ENCODE results near the gene MMP15.
"Not testable (repeated sequence)": the region's sequence is repeated elsewhere in the genome, so short reads cannot be mapped to it uniquely, and the experiment has no call there.

The MMP15 gene

GRCh38 chr16:58051821-58052603 is 26.5 kb downstream of the MMP15 start:
- no peak for DNase-seq

DNA sequence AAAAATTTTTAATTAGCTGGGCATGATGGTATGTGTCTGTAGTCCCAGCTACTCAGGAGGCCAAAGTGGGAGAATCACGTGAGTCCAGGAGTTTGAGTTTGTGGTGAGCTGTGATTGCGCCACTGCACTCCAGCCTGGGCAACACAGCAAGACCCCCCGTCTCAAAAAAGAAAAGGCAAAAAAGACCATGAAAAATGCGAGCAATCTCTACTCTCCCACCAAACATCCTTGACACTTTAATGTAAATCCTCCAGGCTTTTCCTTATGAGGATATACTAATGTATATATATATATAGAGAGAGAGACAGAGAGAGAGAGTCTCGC is 28.1 kb downstream of the MMP15 start:
- no peak for DNase-seq

- DNase-seq: no peak
Measured at GRCh38 chr16:58054289-58054688, 28.7 kb downstream of the MMP15 start.

DNA sequence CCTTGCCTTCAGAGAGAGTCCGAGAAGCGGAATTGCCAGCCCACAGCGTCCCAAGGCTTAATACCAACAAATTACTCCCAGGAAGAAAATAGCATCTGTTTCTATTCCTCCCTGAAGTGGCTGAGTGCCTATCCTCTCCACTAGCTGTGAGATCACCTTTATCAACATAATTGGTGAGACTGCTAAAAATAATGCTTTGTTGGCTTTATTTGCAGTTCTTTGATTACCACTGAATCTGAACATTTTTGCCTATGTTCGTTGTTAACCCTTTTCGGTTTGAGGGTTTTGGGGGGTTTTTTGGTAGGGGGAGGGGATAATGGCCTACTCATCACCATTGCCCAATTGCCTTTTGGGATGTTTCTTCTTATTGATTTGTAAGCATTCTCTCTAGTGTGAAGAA is 31.0 kb downstream of the MMP15 start:
- no peak for DNase-seq

- no peak for DNase-seq
Measured at GRCh38 chr16:58057121-58057520, 31.6 kb downstream of the MMP15 start.

- DNase-seq: no peak
Measured at GRCh38 chr16:58057784-58058183, 32.2 kb downstream of the MMP15 start.

DNA sequence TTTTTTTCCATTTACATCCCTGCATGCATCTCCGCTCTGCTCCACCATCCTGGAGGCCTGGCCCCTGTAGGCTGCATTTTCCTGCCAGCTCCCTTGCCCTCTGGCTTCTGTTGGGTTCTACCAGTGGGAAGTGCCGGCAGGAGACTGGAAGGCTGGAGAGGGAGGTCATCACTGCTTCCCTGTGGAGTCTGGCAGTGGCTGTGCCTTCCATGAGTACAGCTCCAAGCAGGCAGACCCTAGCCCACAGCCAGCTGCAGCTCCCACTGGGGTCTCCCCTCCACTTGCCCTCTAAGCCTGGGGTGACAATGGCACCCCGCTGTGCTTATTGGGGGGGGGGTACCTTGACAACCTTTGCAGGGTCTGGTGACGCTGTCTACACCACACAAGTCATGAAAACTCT is 37.3 kb downstream of the MMP15 start:
- DNase-seq: no peak

DNA sequence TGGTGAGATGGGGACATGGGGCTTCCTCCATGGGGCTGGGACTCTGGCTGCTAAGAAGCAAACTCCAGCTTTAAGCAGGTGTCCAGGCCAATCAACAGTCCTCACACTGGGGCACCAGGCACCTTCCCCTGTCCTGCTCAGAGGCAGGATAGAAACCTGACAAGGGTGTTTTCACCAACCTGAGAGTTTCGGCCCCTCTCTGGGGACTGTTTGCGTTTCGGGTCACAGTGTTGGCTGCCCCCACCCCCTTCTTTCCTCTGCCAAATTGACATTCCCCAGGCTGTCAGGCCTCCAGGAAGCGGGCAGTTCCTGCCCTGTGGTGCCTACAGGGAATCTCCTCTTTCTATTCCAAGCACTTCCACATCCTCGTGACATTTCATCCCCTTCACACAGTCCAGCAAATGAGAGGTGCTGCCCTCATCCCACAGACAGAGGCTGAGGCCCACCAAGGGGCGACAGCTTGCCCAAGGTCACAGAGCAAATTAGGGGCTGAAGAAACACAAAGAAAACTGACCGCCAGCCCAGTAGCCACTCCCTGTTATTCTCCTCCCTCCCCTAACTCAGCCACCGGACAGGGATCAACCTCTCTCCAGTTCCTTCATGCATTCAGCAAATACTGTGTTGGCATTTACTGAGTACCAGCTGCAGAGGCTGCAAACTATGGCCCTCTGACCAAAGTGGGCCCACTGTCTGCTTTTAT is 38.0 kb downstream of the MMP15 start:
- DNase-seq: no peak

DNA sequence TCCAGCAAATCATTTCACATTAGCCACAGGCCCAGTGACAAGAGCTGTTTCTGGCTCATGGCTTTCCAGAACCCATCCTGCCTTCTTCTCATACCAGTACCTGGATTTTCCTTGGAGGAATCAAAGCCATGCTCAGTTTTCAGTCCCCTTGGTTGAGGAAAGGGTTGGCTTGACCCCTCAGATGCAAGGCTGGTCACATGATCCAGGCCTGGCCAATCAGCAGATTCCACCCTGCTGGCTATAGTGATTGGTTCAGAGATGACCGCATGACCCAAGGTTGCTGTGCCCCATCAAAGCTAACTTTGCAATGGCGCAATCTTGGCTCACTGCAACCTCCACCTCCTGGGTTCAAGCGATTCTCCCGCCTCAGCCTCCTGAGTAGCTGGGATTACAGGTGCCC is 45.0 kb downstream of the MMP15 start:
- DNase-seq: no peak

- DNase-seq: not testable (repeated sequence)
Measured at GRCh38 chr16:58072134-58072533, 46.6 kb downstream of the MMP15 start.

DNA sequence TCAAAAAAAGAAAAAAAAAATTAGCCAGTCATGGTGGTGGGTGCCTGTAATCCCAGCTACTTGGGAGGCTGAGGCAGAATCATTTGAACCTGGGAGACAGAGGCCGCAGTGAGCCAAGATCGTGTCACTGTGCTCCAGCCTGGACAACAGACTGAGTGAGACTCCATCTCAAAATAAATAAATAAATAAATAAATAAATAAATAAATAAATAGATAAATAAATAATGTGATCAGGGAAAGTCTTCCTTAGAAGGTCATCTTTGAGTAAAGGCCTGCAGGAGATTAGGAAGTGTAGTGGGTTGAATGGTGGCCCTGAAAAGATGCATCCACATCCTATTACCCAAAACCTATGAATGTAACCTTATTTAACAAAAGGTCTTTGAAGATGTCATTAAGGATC is 47.5 kb downstream of the MMP15 start:
- DNase-seq: not testable (repeated sequence)

DNA sequence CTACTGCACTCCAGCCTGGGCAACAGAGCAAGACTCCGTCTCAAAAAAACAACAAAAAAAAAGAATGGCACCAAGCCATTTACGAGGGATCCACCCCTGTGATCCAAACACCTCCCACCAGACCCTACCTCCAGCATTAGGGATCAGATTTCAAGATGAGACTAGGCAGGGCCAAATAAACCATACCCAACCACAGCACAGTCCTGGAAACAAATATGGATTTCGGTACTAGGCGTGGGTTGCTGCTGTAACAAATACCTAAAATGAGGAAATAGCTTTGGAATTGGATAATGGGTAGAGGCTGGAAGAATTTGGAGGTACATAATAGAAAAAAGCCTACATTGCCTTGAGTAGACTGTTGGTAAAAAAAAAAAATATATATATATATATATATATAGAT is 49.1 kb downstream of the MMP15 start:
- no peak for DNase-seq

GRCh38 chr16:58076514-58076913 is 51.0 kb downstream of the MMP15 start:
- DNase-seq: no peak

- DNase-seq: no peak
Measured at GRCh38 chr16:58077796-58078195, 52.2 kb downstream of the MMP15 start.

DNA sequence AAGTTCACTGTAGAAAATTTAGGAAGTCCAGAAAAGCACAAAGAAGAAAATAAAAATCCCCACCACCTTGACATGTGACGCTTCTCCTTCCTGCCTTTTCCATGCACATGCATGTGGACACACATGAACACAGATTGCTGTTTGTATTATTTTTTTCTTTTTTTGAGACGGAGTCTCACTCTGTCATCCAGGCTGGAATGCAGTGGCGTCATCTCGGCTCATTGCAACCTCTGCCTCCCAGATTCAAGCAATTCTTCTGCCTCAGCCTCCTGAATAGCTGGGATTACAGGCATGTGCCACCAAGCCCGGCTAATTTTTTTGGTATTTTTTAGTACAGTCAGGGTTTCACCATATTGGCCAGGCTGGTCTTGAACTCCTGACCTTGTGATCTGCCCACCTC is 55.1 kb downstream of the MMP15 start:
- DNase-seq: not testable (repeated sequence)

GRCh38 chr16:58082381-58082780 is 56.8 kb downstream of the MMP15 start:
- no peak for DNase-seq

GRCh38 chr16:58084635-58085034 is 59.1 kb downstream of the MMP15 start:
- DNase-seq: no peak

GRCh38 chr16:58085171-58085570 is 59.6 kb downstream of the MMP15 start:
- no peak for DNase-seq

- DNase-seq: no peak
Measured at GRCh38 chr16:58085584-58086251, 60.2 kb downstream of the MMP15 start.

GRCh38 chr16:58086381-58087208 is 61.0 kb downstream of the MMP15 start:
- no peak for DNase-seq

DNA sequence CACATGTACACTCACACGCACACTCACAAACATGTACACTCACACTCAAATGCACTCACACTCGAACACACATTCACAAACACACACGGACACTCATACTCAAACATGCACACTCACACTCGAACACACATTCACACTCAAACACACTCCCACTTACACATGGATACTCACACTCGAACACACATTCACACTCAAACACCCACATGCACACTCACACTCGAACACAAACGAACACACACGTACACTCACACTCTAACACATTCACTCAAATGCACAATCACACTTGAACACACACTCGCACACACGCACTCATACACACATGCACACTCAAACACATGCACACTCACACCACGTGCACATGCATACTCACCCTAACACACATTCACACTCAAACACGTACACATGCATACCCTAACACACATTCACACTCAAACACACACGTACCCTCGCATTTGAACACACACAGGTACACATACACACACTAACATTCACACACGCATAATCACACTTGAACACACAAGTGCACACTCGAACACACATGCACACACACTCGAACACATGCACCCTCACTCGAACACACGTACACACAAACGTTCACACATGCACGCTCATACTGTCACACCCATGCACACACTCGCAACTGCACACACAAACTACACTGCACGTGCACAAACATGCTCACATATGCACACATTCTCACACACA is 61.8 kb downstream of the MMP15 start:
- no peak for DNase-seq

DNA sequence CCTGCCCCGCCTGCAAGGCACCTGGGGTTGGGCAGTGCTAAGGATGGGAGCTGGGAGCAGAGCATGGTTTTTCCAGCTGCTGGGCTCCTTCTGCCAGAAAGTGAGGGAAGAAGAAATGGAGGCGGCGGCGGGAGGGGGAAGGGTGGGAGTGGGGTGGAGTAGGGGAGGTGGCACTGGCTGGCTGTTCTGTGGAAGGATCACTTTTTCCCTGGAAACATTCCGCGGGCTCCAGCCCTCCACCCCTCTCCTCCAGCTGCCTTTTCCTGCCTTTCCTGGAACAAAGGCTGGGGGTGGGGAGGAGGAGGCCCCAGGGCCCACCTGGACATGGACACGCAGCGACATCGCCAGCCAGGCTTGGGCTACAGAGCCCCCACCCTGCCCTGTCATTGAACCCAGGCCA is 62.5 kb downstream of the MMP15 start:
- no peak for DNase-seq

- DNase-seq: not testable (repeated sequence)
Measured at GRCh38 chr16:58090396-58090795, 64.8 kb downstream of the MMP15 start.
